SJCRH30 (cell line): ENCODE data around the gene H1-8. TPM values are rescaled to one million over a fixed set of nuclear protein-coding genes. Genes with fewer than 3 reads are reported as not detected.

Experiments
- DNase-seq, 2 experiments: peaks; one replicate each; pipeline ENCODE4 v3.0.0-alpha.2; 2015 to 2020
- H3K27ac ChIP-seq: fragments of 250-450 bp; sonication (Bioruptor Pico); 2 replicates; pipeline ENCODE4 v1.5.1; 2020; ENCODE audit warnings: mild to moderate bottlenecking, moderate library complexity
- H3K27me3 ChIP-seq: fragments of 250-450 bp; sonication (Bioruptor Pico); 2 replicates; pipeline ENCODE4 v1.5.1; 2020; ENCODE audit warnings: mild to moderate bottlenecking, moderate library complexity
- H3K36me3 ChIP-seq: fragments of 250-450 bp; sonication (Bioruptor Pico); 2 replicates; pipeline ENCODE4 v1.5.1; 2020; ENCODE audit warnings: mild to moderate bottlenecking, moderate library complexity
- H3K4me1 ChIP-seq: fragments of 250-450 bp; sonication (Bioruptor Pico); 2 replicates; pipeline ENCODE4 v1.5.1; 2020; ENCODE audit warnings: mild to moderate bottlenecking, moderate library complexity
- H3K4me3 ChIP-seq: fragments of 250-450 bp; sonication (Bioruptor Pico); 2 replicates; pipeline ENCODE4 v1.5.1; 2020; ENCODE audit warnings: mild to moderate bottlenecking, moderate library complexity
- H3K9me3 ChIP-seq: fragments of 250-450 bp; sonication (Bioruptor Pico); replicated peaks from 2 replicates; pipeline ENCODE4 v1.5.1; 2020; ENCODE audit warnings: mild to moderate bottlenecking, moderate library complexity
- total RNA-seq: library from RNA; depleted of rRNA; stranded (reverse); fragments of >200 nt; shearing (Covaris generic); gene quantifications from 2 replicates; pipeline ENCODE4 v1.2.3, GENCODE V29; 2014

The H1-8 gene
- total RNA-seq, 1 experiment from 2014 or later, result not detected

- Histone ChIP-seq H3K36me3 (no peaks in the 10 kb centered on the region), H3K9me3 (no peaks in the 10 kb centered on the region), H3K27me3 (no peaks in the 10 kb centered on the region), H3K4me3 (peak overlapping the region; percentile 45), H3K4me1 (peaks cover 21% of the 10 kb centered on the region), H3K27ac (peak overlapping the region; percentile 78)
- DNase-seq, result peak; percentile 74 to 77
These were observed 49.6 kb downstream of the H1-8 start for GRCh38 chr3:129592381-129593131.

- H3K27ac ChIP-seq, result peak overlapping the region; percentile 78
- no peaks in the 10 kb centered on the region for H3K9me3 ChIP-seq
- H3K36me3 ChIP-seq, result no peaks in the 10 kb centered on the region
- peaks cover 28% of the 10 kb centered on the region for H3K4me1 ChIP-seq
- H3K4me3 ChIP-seq, result no peak overlapping the region
- DNase-seq, result no peak
- no peaks in the 10 kb centered on the region for H3K27me3 ChIP-seq
These were observed 50.2 kb downstream of the H1-8 start for GRCh38 chr3:129593230-129593594.

DNA sequence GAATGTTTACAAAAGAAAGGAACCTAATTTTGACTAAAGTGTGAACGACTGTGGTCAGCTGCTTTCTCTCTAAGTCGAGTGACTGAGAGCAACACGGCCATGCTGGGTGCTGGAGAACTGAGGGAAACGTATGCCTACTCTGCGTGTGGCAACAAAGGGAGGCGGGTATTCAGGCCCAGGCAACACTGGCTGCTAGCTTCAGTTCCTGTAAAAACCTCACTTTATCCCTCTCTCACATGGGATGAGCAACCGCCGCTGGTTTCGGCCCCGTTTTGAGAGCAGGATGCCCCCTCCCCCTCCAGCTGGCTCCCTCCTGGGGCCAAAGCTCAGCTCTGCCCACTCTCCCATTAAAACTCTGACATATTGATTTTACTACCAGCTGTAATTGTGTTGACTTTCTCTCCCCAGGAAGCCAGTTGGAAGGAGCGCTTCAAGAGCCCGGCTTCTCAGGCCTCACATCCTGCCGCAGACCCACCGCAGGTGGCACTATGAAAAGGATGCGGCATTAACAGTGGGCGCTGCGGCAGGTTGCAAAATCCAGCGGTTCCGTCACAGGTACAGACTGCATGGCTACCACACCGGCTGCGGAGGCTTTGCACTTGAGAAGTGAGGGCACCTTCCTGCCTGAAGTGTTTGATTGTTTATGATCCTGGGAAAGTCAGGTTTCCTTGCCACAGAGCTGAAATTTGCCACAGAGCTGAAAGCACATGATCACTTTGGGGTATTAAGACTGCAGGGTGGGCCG, 50.8 kb downstream of the H1-8 start:
- no peaks in the 10 kb centered on the region for H3K36me3 ChIP-seq
- H3K27ac ChIP-seq, result no peak overlapping the region; the same call in 1 of the 2 replicates
- H3K27me3 ChIP-seq, result no peaks in the 10 kb centered on the region
- DNase-seq, result no peak
- peaks cover 30% of the 10 kb centered on the region for H3K4me1 ChIP-seq
- H3K4me3 ChIP-seq, result no peak overlapping the region
- no peaks in the 10 kb centered on the region for H3K9me3 ChIP-seq

- H3K36me3 ChIP-seq, result no peaks in the 10 kb centered on the region
- H3K27ac ChIP-seq, result no peak overlapping the region
- H3K4me1 ChIP-seq, result peaks cover 30% of the 10 kb centered on the region
- H3K4me3 ChIP-seq, result no peak overlapping the region
- DNase-seq, result no peak
- H3K9me3 ChIP-seq, result no peaks in the 10 kb centered on the region
- H3K27me3 ChIP-seq, result no peaks in the 10 kb centered on the region
These were observed 51.4 kb downstream of the H1-8 start for GRCh38 chr3:129594409-129594808.

GRCh38 chr3:129594907-129595390, 52.0 kb downstream of the H1-8 start:
- peaks cover 30% of the 10 kb centered on the region for H3K4me1 ChIP-seq
- H3K27ac ChIP-seq, result no peak overlapping the region
- DNase-seq, result no peak
- H3K27me3 ChIP-seq, result no peaks in the 10 kb centered on the region
- H3K9me3 ChIP-seq, result no peaks in the 10 kb centered on the region
- H3K36me3 ChIP-seq, result no peaks in the 10 kb centered on the region
- H3K4me3 ChIP-seq, result no peak overlapping the region

- Histone ChIP-seq H3K27ac (peak overlapping the region; percentile 84), H3K4me3 (peak overlapping the region; percentile 46), H3K4me1 (peaks cover 30% of the 10 kb centered on the region), H3K36me3 (no peaks in the 10 kb centered on the region), H3K27me3 (no peaks in the 10 kb centered on the region), H3K9me3 (no peaks in the 10 kb centered on the region)
- DNase-seq, result no peak
These were observed 52.7 kb downstream of the H1-8 start for GRCh38 chr3:129595544-129596193.

GRCh38 chr3:129596194-129597086, 53.5 kb downstream of the H1-8 start:
- H3K27me3 ChIP-seq, result no peaks in the 10 kb centered on the region
- peak overlapping the region; percentile 84 for H3K27ac ChIP-seq
- H3K36me3 ChIP-seq, result no peaks in the 10 kb centered on the region
- peak overlapping the region; percentile 46 for H3K4me3 ChIP-seq
- peak; percentile 89 to 92 for DNase-seq
- peaks cover 30% of the 10 kb centered on the region for H3K4me1 ChIP-seq
- no peaks in the 10 kb centered on the region for H3K9me3 ChIP-seq

GRCh38 chr3:129597087-129597999, 54.4 kb downstream of the H1-8 start:
- Histone ChIP-seq H3K9me3 (no peaks in the 10 kb centered on the region), H3K27ac (peak overlapping the region; percentile 84), H3K27me3 (no peaks in the 10 kb centered on the region), H3K36me3 (no peaks in the 10 kb centered on the region), H3K4me3 (peak overlapping the region; percentile 46), H3K4me1 (peaks cover 25% of the 10 kb centered on the region)
- DNase-seq, result peak; percentile 55 to 67

DNA sequence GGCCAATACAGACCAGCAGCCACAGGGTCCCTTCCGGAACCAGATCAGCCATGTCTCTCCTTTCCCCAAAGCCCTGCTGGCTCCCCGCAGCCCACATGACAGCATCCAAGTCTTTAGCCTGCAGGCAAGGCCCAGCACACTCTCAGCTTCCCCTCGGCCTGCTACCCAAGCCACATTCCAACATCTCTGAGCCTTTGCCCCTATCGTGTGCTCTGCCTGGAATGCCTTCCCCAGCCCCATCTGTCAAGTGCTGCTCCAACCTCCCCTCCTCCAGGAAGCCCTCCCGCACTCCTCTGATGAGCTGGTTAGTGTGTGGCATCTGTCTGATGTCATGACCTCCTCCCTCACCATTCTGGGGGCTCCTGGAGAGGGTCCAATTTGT, 55.0 kb downstream of the H1-8 start:
- peak; percentile 65 to 72 for DNase-seq
- Histone ChIP-seq H3K4me3 (peak overlapping the region; percentile 46), H3K36me3 (no peaks in the 10 kb centered on the region), H3K27ac (peak overlapping the region; percentile 84), H3K27me3 (no peaks in the 10 kb centered on the region), H3K9me3 (no peaks in the 10 kb centered on the region), H3K4me1 (peaks cover 23% of the 10 kb centered on the region)

DNA sequence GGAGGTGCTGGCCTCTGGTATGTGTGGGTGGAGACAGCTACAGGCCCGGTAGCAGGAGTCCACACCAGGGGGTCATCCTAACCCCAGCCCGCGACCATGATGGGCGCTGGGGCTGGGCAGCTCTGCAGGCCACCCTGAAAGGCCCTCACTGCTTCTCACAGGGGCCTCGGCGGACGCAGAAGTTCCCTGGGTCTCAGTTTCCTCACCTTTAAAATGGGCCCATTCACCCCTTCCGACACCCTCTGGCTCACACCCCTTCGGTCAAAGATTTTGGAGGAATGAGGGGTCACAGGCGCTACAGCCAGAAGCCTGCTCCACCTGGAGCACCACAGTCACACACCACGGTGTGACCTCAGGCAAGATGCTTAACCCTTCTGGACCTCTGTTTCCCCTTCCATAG, 55.5 kb downstream of the H1-8 start:
- Histone ChIP-seq H3K27ac (no peak overlapping the region), H3K4me1 (peaks cover 23% of the 10 kb centered on the region), H3K9me3 (no peaks in the 10 kb centered on the region), H3K36me3 (no peaks in the 10 kb centered on the region), H3K4me3 (no peak overlapping the region), H3K27me3 (no peaks in the 10 kb centered on the region)
- no peak for DNase-seq

DNA sequence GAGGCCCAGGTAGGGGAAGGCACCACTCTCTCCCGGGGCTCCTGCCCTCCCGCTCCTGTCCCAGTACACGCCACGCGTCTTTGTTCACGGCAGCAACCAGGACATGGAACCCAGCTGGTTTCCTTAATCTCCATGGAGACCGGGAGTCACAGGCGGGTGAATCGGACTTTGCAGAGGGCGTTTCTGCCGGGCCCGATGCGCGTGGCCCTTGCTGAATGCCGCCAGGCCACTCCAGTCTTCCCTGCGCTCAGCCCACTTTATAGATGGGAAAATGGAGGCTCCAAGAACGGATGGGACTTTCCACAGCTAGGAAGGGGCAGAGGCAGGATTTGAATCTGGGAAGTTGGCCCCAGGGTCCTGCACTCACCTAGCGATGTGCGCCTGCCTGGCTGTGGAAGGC, 56.1 kb downstream of the H1-8 start:
- no peaks in the 10 kb centered on the region for H3K36me3 ChIP-seq
- no peak overlapping the region for H3K4me3 ChIP-seq
- no peak overlapping the region for H3K27ac ChIP-seq
- H3K4me1 ChIP-seq, result peaks cover 28% of the 10 kb centered on the region
- DNase-seq, result no peak
- H3K27me3 ChIP-seq, result no peaks in the 10 kb centered on the region
- no peaks in the 10 kb centered on the region for H3K9me3 ChIP-seq

DNA sequence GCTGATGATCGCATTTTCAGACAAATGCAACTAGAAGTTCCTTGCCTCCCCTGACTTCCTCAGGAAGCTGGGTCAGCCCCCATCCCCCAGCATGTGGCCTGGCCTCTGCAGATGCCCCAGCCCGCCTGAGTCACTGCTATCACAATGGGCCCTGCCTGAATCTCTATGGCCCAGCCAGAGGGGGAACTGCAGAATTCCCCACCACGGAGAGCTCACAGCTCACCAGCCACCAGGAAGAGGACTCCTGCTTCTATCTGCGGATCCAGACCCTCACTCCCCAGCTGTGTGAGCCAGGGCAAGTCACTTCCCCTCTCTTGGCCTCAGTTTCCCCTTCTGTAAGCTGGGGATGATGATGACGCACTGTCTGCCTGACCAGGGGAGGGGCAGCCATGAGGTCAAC, 56.6 kb downstream of the H1-8 start:
- H3K9me3 ChIP-seq, result no peaks in the 10 kb centered on the region
- H3K27ac ChIP-seq, result no peak overlapping the region
- H3K4me1 ChIP-seq, result peaks cover 31% of the 10 kb centered on the region
- H3K27me3 ChIP-seq, result no peaks in the 10 kb centered on the region
- no peaks in the 10 kb centered on the region for H3K36me3 ChIP-seq
- peak in 1 of 2 experiments; percentile 55 for DNase-seq
- no peak overlapping the region for H3K4me3 ChIP-seq

DNA sequence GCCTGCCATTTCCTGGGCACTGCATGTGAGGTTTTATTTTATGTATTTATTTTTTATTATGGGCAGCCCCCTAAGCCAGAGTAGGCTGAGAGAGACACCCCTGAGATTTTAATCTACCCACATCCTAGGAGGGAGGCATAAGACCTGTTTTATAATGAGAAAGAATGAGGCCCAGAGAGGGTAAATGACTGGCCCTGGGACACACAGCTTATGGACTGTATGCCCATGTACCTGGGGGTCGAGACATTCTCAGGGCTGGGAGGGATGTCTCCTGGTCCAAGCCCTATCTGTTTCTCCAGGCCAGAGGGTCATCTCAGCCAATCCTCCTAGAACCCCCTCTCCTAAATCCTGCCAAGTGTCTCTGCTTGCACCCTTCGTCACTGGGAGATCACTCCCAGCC, 57.4 kb downstream of the H1-8 start:
- peaks cover 34% of the 10 kb centered on the region for H3K4me1 ChIP-seq
- no peak overlapping the region for H3K27ac ChIP-seq
- DNase-seq, result no peak

More for the DNA sequence above, 57.4 kb downstream of the H1-8 start:
- no peak overlapping the region for H3K4me3 ChIP-seq
- no peaks in the 10 kb centered on the region for H3K27me3 ChIP-seq
- no peaks in the 10 kb centered on the region for H3K36me3 ChIP-seq
- H3K9me3 ChIP-seq, result no peaks in the 10 kb centered on the region
